MM.1S (cell line): Measurements from ENCODE around the gene XYLT2.

Source experiments
- DNase-seq: peaks from one replicate; pipeline ENCODE4 v3.0.0-alpha.2; 2015
- H2AFZ ChIP-seq: fragments of 300-600 bp; sonication (generic); 2 replicates; pipeline ENCODE4 v1.6.0; 2016; ENCODE audit warnings: antibody characterized with exemption, low read length
- H3F3A ChIP-seq: fragments of 300-600 bp; sonication (generic); 2 replicates; pipeline ENCODE4 v1.6.1; 2016; ENCODE audit warnings: mild to moderate bottlenecking, antibody characterized with exemption, low read length, moderate library complexity, mixed read lengths; ENCODE audit not compliant: insufficient read depth
- H3K27ac ChIP-seq: fragments of 300-600 bp; sonication (generic); 2 replicates; pipeline ENCODE4 v1.5.1; 2016; ENCODE audit warnings: mild to moderate bottlenecking, low read length
- H3K27me3 ChIP-seq: fragments of 300-600 bp; sonication (generic); replicated peaks from 2 replicates; pipeline ENCODE4 v1.6.0; 2016; ENCODE audit warnings: low read length; ENCODE audit not compliant: insufficient read depth
- H3K36me3 ChIP-seq: fragments of 300-600 bp; sonication (generic); replicated peaks from 2 replicates; pipeline ENCODE4 v1.6.1; 2016; ENCODE audit warnings: mild to moderate bottlenecking, low read length, mixed read lengths; ENCODE audit not compliant: insufficient read depth
- H3K4me1 ChIP-seq: fragments of 300-600 bp; sonication (generic); 2 replicates; pipeline ENCODE4 v1.6.1; 2016; ENCODE audit warnings: low read length, mixed read lengths
- H3K4me2 ChIP-seq: fragments of 300-600 bp; sonication (generic); 2 replicates; pipeline ENCODE4 v1.6.0; 2016; ENCODE audit warnings: low read depth, low read length
- H3K4me3 ChIP-seq: fragments of 300-600 bp; sonication (generic); 2 replicates; pipeline ENCODE4 v1.5.1; 2016; ENCODE audit warnings: low read length, mixed read lengths
- H3K79me2 ChIP-seq: fragments of 300-600 bp; sonication (generic); 2 replicates; pipeline ENCODE4 v1.6.1; 2016; ENCODE audit warnings: mixed run types, low read length, mixed read lengths
- H3K9ac ChIP-seq: fragments of 300-600 bp; sonication (generic); 2 replicates; pipeline ENCODE4 v1.6.1; 2016; ENCODE audit warnings: low read length, mixed read lengths
- H3K9me2 ChIP-seq: fragments of 300-600 bp; sonication (generic); replicated peaks from 2 replicates; pipeline ENCODE4 v1.6.1; 2016; ENCODE audit warnings: mild to moderate bottlenecking, low read length, mixed read lengths; ENCODE audit not compliant: insufficient read depth
- H3K9me3 ChIP-seq: fragments of 300-600 bp; sonication (generic); replicated peaks from 2 replicates; pipeline ENCODE4 v1.6.1; 2016; ENCODE audit warnings: mild to moderate bottlenecking, low read length, mixed read lengths; ENCODE audit not compliant: insufficient read depth
- H4K20me1 ChIP-seq: fragments of 300-600 bp; sonication (generic); 2 replicates; pipeline ENCODE4 v1.6.1; 2016; ENCODE audit warnings: mild to moderate bottlenecking, low read length, moderate library complexity, mixed read lengths; ENCODE audit not compliant: insufficient read depth
- EZH2 ChIP-seq: fragments of 300-600 bp; sonication (generic); optimal IDR thresholded peaks from 2 replicates; pipeline ENCODE3; 2017; ENCODE audit warnings: low read depth, mild to moderate bottlenecking, antibody characterized with exemption, low read length, mixed read lengths
- EZH2phosphoT487 ChIP-seq: fragments of 300-600 bp; sonication (generic); IDR thresholded peaks from 2 replicates; pipeline ENCODE4 v1.6.1; 2018; ENCODE audit warnings: antibody characterized with exemption, low read length
- TF ChIP-seq, protein P1 (sequence below): fragments of 300-600 bp; sonication (generic); IDR thresholded peaks from 2 replicates; pipeline ENCODE4 v1.5.1; 2016; ENCODE audit warnings: antibody characterized with exemption, low read length, mixed read lengths

XYLT2 gene

DNA sequence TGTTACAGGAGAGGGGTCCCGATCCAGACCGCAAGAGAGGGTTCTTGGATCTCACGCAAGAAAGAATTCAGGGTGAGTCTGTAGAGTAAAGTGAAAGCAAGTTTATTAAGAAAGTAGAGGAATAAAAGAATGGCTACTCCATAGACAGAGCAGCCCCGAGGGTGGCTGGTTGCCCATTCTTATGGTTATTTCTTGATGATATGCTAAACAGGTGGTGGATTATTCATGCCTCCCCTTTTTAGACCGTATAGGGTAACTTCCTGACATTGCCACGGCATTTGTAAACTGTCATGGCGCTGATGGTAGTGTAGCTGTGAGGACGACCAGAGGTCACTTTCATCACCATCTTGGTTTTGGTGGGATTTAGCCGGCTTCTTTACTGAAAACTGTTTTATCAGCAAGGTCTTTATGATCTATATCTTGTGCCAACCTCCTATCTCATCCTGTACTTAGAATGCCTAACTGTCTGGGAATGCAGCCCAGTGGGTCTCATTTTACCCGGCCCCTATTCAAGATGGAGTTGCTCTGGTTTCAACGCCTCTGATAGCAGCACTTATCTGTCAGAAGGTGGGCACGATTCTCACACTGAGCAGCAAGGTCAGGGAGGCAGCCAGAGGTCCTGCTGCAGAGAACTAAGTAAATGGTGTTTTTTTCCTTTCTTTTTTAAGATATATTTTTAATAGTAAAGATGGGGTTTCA lies 26.5 kb upstream of the XYLT2 start:
- H3K9me2 ChIP-seq: no peaks in the 10 kb centered on the region
- DNase-seq: no peak
- no peaks in the 10 kb centered on the region for H3K36me3 ChIP-seq
- H3K9ac ChIP-seq: no peak overlapping the region
- H3F3A ChIP-seq: no peaks in the 10 kb centered on the region
- no peaks in the 10 kb centered on the region for H4K20me1 ChIP-seq
- no peaks in the 10 kb centered on the region for H3K27me3 ChIP-seq
- H3K27ac ChIP-seq: no peak overlapping the region
- no peaks in the 10 kb centered on the region for H3K79me2 ChIP-seq
- H2AFZ ChIP-seq: no peak overlapping the region
- no peak overlapping the region for H3K4me3 ChIP-seq
- TF ChIP-seq EZH2: no peak
- TF ChIP-seq, protein P1, sequence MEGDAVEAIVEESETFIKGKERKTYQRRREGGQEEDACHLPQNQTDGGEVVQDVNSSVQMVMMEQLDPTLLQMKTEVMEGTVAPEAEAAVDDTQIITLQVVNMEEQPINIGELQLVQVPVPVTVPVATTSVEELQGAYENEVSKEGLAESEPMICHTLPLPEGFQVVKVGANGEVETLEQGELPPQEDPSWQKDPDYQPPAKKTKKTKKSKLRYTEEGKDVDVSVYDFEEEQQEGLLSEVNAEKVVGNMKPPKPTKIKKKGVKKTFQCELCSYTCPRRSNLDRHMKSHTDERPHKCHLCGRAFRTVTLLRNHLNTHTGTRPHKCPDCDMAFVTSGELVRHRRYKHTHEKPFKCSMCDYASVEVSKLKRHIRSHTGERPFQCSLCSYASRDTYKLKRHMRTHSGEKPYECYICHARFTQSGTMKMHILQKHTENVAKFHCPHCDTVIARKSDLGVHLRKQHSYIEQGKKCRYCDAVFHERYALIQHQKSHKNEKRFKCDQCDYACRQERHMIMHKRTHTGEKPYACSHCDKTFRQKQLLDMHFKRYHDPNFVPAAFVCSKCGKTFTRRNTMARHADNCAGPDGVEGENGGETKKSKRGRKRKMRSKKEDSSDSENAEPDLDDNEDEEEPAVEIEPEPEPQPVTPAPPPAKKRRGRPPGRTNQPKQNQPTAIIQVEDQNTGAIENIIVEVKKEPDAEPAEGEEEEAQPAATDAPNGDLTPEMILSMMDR: no peak
- no peaks in the 10 kb centered on the region for H3K9me3 ChIP-seq
- H3K4me1 ChIP-seq: no peaks in the 10 kb centered on the region
- no peak overlapping the region for H3K4me2 ChIP-seq

DNA sequence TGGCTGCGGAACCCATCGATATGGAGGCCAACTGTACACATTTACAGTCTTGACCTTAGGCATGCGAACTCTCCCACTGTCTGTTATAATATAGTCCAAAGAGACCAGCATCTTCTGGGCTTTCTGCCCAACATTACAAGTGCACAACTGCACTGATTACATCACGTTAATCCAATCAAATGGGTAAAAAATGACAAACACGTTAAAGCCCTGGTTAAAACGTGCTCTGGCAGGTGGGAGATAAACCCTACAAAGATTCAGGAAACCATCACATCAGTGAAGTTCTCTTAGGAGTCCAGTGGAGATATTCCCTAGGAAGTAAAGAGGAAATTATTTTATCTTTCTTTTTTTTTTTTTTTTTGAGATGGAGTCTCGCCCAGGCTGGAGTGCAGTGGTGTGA lies 23.7 kb upstream of the XYLT2 start:
- H4K20me1 ChIP-seq: no peaks in the 10 kb centered on the region
- no peaks in the 10 kb centered on the region for H3F3A ChIP-seq
- no peaks in the 10 kb centered on the region for H3K79me2 ChIP-seq
- TF ChIP-seq EZH2phosphoT487 (no peak), EZH2 (no peak)
- TF ChIP-seq, protein P1: no peak
- no peaks in the 10 kb centered on the region for H3K27me3 ChIP-seq
- no peaks in the 10 kb centered on the region for H3K9me3 ChIP-seq
- no peak overlapping the region for H3K9ac ChIP-seq
- no peak overlapping the region for H3K27ac ChIP-seq
- H3K9me2 ChIP-seq: no peaks in the 10 kb centered on the region
- DNase-seq: no peak
- no peak overlapping the region for H3K4me2 ChIP-seq
- H2AFZ ChIP-seq: no peak overlapping the region
- H3K36me3 ChIP-seq: no peaks in the 10 kb centered on the region
- no peak overlapping the region for H3K4me3 ChIP-seq
- no peaks in the 10 kb centered on the region for H3K4me1 ChIP-seq

DNA sequence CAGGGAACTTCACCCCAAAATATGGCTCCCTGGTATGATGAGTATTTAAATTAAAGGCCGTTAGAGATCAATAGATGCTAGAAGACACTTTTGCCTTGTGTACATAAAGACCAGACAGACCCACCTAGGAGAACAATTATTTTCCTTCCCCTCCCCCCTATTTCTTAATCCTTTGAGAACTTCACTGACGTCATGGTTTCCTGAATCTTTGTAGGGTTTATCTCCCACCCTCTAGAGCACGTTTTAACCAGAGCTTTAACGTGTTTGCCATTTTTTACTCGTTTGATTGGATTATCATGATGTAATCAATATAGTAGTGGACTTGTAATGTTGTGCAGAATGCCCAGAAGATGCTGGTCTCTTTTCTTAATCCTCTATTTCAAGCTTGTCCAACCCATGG lies 22.9 kb upstream of the XYLT2 start:
- Histone ChIP-seq H3K27ac (no peak overlapping the region), H3F3A (no peaks in the 10 kb centered on the region), H3K4me3 (no peak overlapping the region), H3K79me2 (no peaks in the 10 kb centered on the region), H3K4me1 (no peaks in the 10 kb centered on the region), H3K4me2 (no peak overlapping the region), H3K9ac (no peak overlapping the region), H2AFZ (no peak overlapping the region), H3K9me2 (no peaks in the 10 kb centered on the region), H4K20me1 (no peaks in the 10 kb centered on the region), H3K27me3 (no peaks in the 10 kb centered on the region), H3K36me3 (no peaks in the 10 kb centered on the region), H3K9me3 (no peaks in the 10 kb centered on the region)
- DNase-seq: no peak
- TF ChIP-seq, protein P1: no peak
- TF ChIP-seq EZH2phosphoT487: no peak
- no peak for TF ChIP-seq EZH2
